NB4 (cell line): ENCODE data around the gene SLF2.

Source experiments
- POLR2A ChIP-seq: IDR thresholded peaks from 2 replicates; pipeline ENCODE4 v1.6.1; 2011; ENCODE audit warnings: mild to moderate bottlenecking; ENCODE audit not compliant: insufficient read length; ENCODE audit errors: extremely low read depth
- TF ChIP-seq, protein P1 (sequence below): IDR thresholded peaks from one replicate; pipeline ENCODE4 v1.5.1; 2012; ENCODE audit warnings: low read depth, low read length

DNA sequence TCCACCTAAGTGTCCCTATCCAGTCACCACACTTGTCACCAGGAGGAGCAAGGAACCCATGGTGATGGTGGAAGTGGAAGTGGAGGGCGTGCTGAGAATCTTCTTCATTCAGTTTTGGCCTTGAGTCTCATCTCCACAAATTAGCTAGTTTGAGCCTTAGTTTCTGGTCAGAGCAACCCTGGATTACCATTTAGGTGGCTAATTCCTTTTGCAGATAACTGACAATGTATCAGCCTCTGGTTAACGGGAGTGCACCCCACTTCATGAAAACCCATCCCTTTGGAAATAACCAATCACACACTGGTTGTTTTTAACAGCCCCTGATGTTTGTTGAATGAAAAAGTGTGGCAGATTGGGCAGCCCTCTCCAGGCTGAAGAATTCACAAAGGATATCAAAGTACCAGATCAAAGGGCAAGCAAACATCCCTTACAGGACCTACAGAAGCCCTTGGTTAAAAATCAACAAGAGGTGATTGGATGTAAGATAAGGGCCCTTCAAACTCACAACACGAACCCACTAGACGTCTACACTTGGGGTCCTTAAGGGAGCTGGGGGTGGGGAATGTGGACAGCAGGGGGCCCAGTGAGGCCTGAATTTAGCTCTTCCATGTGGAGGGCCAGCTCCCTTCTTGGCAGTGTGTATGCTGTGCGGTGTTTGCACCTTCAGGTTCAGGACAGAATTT is 37.1 kb upstream of the SLF2 start:
- TF ChIP-seq, protein P1, sequence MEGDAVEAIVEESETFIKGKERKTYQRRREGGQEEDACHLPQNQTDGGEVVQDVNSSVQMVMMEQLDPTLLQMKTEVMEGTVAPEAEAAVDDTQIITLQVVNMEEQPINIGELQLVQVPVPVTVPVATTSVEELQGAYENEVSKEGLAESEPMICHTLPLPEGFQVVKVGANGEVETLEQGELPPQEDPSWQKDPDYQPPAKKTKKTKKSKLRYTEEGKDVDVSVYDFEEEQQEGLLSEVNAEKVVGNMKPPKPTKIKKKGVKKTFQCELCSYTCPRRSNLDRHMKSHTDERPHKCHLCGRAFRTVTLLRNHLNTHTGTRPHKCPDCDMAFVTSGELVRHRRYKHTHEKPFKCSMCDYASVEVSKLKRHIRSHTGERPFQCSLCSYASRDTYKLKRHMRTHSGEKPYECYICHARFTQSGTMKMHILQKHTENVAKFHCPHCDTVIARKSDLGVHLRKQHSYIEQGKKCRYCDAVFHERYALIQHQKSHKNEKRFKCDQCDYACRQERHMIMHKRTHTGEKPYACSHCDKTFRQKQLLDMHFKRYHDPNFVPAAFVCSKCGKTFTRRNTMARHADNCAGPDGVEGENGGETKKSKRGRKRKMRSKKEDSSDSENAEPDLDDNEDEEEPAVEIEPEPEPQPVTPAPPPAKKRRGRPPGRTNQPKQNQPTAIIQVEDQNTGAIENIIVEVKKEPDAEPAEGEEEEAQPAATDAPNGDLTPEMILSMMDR = no peak
- TF ChIP-seq POLR2A = no peak
